Endometrial microvascular endothelial cells (primary cell): ENCODE results near the gene LMTK3. TPM values are rescaled to one million over a fixed set of nuclear protein-coding genes. Genes with fewer than 3 reads are reported as not detected.
"Not testable (repeated sequence)": the region's sequence is repeated elsewhere in the genome, so short reads cannot be mapped to it uniquely, and the experiment has no call there.

Experiments
- in situ Hi-C: cut with HindIII; loops from 2 replicates; pipeline ENCODE4 v1.10.0; 2017; ENCODE audit warnings: low sequenced_read_pairs, low pct_unique_long_range_greater_than_20kb; ENCODE audit errors: inconsistent ontology term
- total RNA-seq: library from RNA; depleted of rRNA; stranded (reverse); fragments of >200 nt; gene quantifications from one replicate; pipeline ENCODE4 v1.2.3, GENCODE V29; 2015; ENCODE audit errors: inconsistent ontology term

LMTK3 gene
- total RNA-seq, 1 donor from 2014 or later, result not detected

GRCh38 chr19:48491793-48492123 lies 19.9 kb downstream of the LMTK3 start:
- in situ Hi-C loops, result no loop called here

- in situ Hi-C loops, result no loop called here
Measured at GRCh38 chr19:48490981-48491792, 20.4 kb downstream of the LMTK3 start.

- in situ Hi-C loops, result no loop called here
Measured at GRCh38 chr19:48489608-48490216, 21.9 kb downstream of the LMTK3 start.

GRCh38 chr19:48488478-48488877 lies 23.2 kb downstream of the LMTK3 start:
- in situ Hi-C loops, result not testable (repeated sequence)

- in situ Hi-C loops, result no loop called here
Measured at GRCh38 chr19:48487948-48488347, 23.7 kb downstream of the LMTK3 start.

- in situ Hi-C loops, result no loop called here
Measured at GRCh38 chr19:48487544-48487943, 24.1 kb downstream of the LMTK3 start.

- in situ Hi-C loops, result not testable (repeated sequence)
Measured at GRCh38 chr19:48486706-48487105, 24.9 kb downstream of the LMTK3 start.

- in situ Hi-C loops, result no loop called here
Measured at GRCh38 chr19:48484931-48485612, 26.6 kb downstream of the LMTK3 start.

- in situ Hi-C loops, result no loop called here
Measured at GRCh38 chr19:48484247-48484893, 27.3 kb downstream of the LMTK3 start.

GRCh38 chr19:48483301-48483700 lies 28.3 kb downstream of the LMTK3 start:
- in situ Hi-C loops, result no loop called here

- in situ Hi-C loops, result no loop called here
Measured at GRCh38 chr19:48481846-48482639, 29.6 kb downstream of the LMTK3 start.

GRCh38 chr19:48480558-48481500 lies 30.8 kb downstream of the LMTK3 start:
- in situ Hi-C loops, result no loop called here

GRCh38 chr19:48480183-48480557 lies 31.5 kb downstream of the LMTK3 start:
- in situ Hi-C loops, result no loop called here

- in situ Hi-C loops, result no loop called here
Measured at GRCh38 chr19:48479686-48480085, 31.9 kb downstream of the LMTK3 start.

- in situ Hi-C loops, result no loop called here
Measured at GRCh38 chr19:48478339-48479256, 33.0 kb downstream of the LMTK3 start.

- in situ Hi-C loops, result no loop called here
Measured at GRCh38 chr19:48477698-48478338, 33.8 kb downstream of the LMTK3 start.
